ENCODE results near the gene COQ8A. TPM values are rescaled to one million over a fixed set of nuclear protein-coding genes. Genes with fewer than 3 reads are reported as not detected.

The COQ8A gene
- polyA plus RNA-seq, 1 donor from 2014 or later, result 13.2 TPM

GRCh38 chr1:227006226-227006796, 66.2 kb downstream of the COQ8A start (continued):
- no peak for TF ChIP-seq REST (IDR thresholded peaks at IDR 0.05; ENCODE audit: borderline replicate concordance)

- TF ChIP-seq EZH2 (IDR thresholded peaks at IDR 0.05; ENCODE audit: borderline replicate concordance, insufficient read depth, low read length, poor library complexity, severe bottlenecking), result no peak
- no peak for TF ChIP-seq CTCF (IDR thresholded peaks at IDR 0.05; ENCODE audit: poor library complexity, severe bottlenecking)
- no peak for TF ChIP-seq TAF1 (IDR thresholded peaks at IDR 0.05; ENCODE audit: low read depth)
- H3K4me2 ChIP-seq (ENCODE audit: low read length), result no peak overlapping the region
- no peaks in the 10 kb centered on the region for H4K20me1 ChIP-seq (ENCODE audit: insufficient read depth)
- no peak overlapping the region for H3K27ac ChIP-seq (ENCODE audit: low read length)
- H3F3A ChIP-seq (ENCODE audit: insufficient read depth, low read length, poor library complexity, severe bottlenecking), result no peaks in the 10 kb centered on the region
- H3K79me2 ChIP-seq (replicated peaks; ENCODE audit: insufficient read depth, low read length), result no peaks in the 10 kb centered on the region
- H3K4me3 ChIP-seq (ENCODE audit: low read length), result no peak overlapping the region
- H3K27me3 ChIP-seq (ENCODE audit: insufficient read depth, low read depth, low read length), result no peaks in the 10 kb centered on the region
- H3K9me3 ChIP-seq (ENCODE audit: low read length), result no peaks in the 10 kb centered on the region
- H3K9me2 ChIP-seq (ENCODE audit: insufficient read depth, low read length), result no peaks in the 10 kb centered on the region
- H2AFZ ChIP-seq (ENCODE audit: low read depth, low read length), result no peak overlapping the region
- H3K9ac ChIP-seq (ENCODE audit: low read length), result no peak overlapping the region
- H3K36me3 ChIP-seq (ENCODE audit: insufficient read depth, low read length), result no peaks in the 10 kb centered on the region
Observed at GRCh38 chr1:227009937-227010336, 69.8 kb downstream of the COQ8A start.

GRCh38 chr1:227010645-227011044, 70.6 kb downstream of the COQ8A start:
- no peaks in the 10 kb centered on the region for H3F3A ChIP-seq (ENCODE audit: insufficient read depth, low read length, poor library complexity, severe bottlenecking)
- no peak overlapping the region for H3K4me2 ChIP-seq (ENCODE audit: low read length)
- no peak overlapping the region for H3K4me3 ChIP-seq (ENCODE audit: low read length)
- H3K79me2 ChIP-seq (replicated peaks; ENCODE audit: insufficient read depth, low read length), result no peaks in the 10 kb centered on the region
- peaks cover 1% of the 10 kb centered on the region for H3K36me3 ChIP-seq (ENCODE audit: insufficient read depth, low read length)
- H3K27me3 ChIP-seq (ENCODE audit: insufficient read depth, low read depth, low read length), result no peaks in the 10 kb centered on the region
- no peaks in the 10 kb centered on the region for H4K20me1 ChIP-seq (ENCODE audit: insufficient read depth)
- H3K9me2 ChIP-seq (ENCODE audit: insufficient read depth, low read length), result no peaks in the 10 kb centered on the region
- no peak overlapping the region for H3K27ac ChIP-seq (ENCODE audit: low read length)
- no peak overlapping the region for H2AFZ ChIP-seq (ENCODE audit: low read depth, low read length)
- no peaks in the 10 kb centered on the region for H3K9me3 ChIP-seq (ENCODE audit: low read length)
- TF ChIP-seq REST (IDR thresholded peaks at IDR 0.05; ENCODE audit: borderline replicate concordance) (no peak), SMC3 (conservative IDR thresholded peaks at IDR 0.05; ENCODE audit: poor library complexity) (no peak), EP300 (conservative IDR thresholded peaks at IDR 0.05; ENCODE audit: poor library complexity, severe bottlenecking) (no peak), RAD21 (conservative IDR thresholded peaks at IDR 0.05) (no peak), CTCF (IDR thresholded peaks at IDR 0.05; ENCODE audit: poor library complexity, severe bottlenecking) (no peak), POLR2AphosphoS5 (IDR thresholded peaks at IDR 0.05) (no peak), EZH2 (IDR thresholded peaks at IDR 0.05; ENCODE audit: borderline replicate concordance, insufficient read depth, low read length, poor library complexity, severe bottlenecking) (no peak), TAF1 (IDR thresholded peaks at IDR 0.05; ENCODE audit: low read depth) (no peak)
- H3K9ac ChIP-seq (ENCODE audit: low read length), result no peak overlapping the region

All from neural cell (in vitro differentiated cells).